Measurements from ENCODE around the gene PROZ. TPM values are rescaled to one million over a fixed set of nuclear protein-coding genes. Genes with fewer than 3 reads are reported as not detected.

Gene PROZ
- total and polyA plus RNA-seq, 2 donors (not counting 1 experiment from before 2014, with no cell fraction given), result not detected

GRCh38 chr13:113121928-113122471, 36.4 kb upstream of the PROZ start:
- POLR2A ChIA-PET, result no interaction called here
- no peaks in the 10 kb centered on the region for H3K9me3 Mint-ChIP-seq (ENCODE audit: insufficient read depth)

More at GRCh38 chr13:113121928-113122471, 36.4 kb upstream of the PROZ start:
- TF ChIP-seq CTCF (IDR thresholded peaks at IDR 0.05) (no peak), EZH2 (IDR thresholded peaks at IDR 0.05; ENCODE audit: borderline replicate concordance, insufficient read depth, low read depth, low read length, poor library complexity, severe bottlenecking) (no peak)
- CTCF ChIA-PET, result no interaction called here
- no peak for ATAC-seq (ENCODE audit: low read depth)
- H2AFZ ChIP-seq (ENCODE audit: insufficient read depth, low read depth, low read length, poor library complexity, severe bottlenecking), result no peak overlapping the region
- no peaks in the 10 kb centered on the region for H3K4me1 Mint-ChIP-seq
- H3K4me3 ChIP-seq (ENCODE audit: control extremely low read depth in 1 of 5, extremely low read depth in 1 of 5, insufficient read depth in 1 of 5, low read depth in 2 of 5, low read length in 4 of 5), result no peak overlapping the region
- H3K27ac ChIP-seq (ENCODE audit: low read length in 2 of 2), result no peak overlapping the region
- H3K27me3 Mint-ChIP-seq, result peaks cover 12% of the 10 kb centered on the region
- intact Hi-C loops (cut with micrococcal nuclease), result no loop called here
- no peaks in the 10 kb centered on the region for H3K79me2 ChIP-seq (ENCODE audit: control insufficient read depth, insufficient read depth, low read length)
- no peaks in the 10 kb centered on the region for H3K36me3 ChIP-seq (replicated peaks in 1 of 2; ENCODE audit: control extremely low read depth in 1 of 2, control insufficient read depth in 1 of 2, extremely low read depth in 1 of 2, insufficient read depth in 2 of 2, low read length in 1 of 2)
- H3K27me3 ChIP-seq (replicated peaks in 1 of 4; ENCODE audit: control extremely low read depth in 1 of 4, control insufficient read depth in 3 of 4, insufficient read depth in 4 of 4, low read length in 3 of 4), result no peaks in the 10 kb centered on the region
- no peaks in the 10 kb centered on the region for H3K9me3 ChIP-seq (ENCODE audit: control extremely low read depth in 1 of 3, control insufficient read depth in 2 of 3, insufficient read depth in 1 of 3, low read length in 2 of 3)
- H3K27ac Mint-ChIP-seq, result no peak overlapping the region
- DNase-seq, result no peak
- no peak overlapping the region for H3K4me3 Mint-ChIP-seq
- H3K4me1 ChIP-seq (ENCODE audit: control insufficient read depth in 2 of 2, insufficient read depth in 2 of 2, low read length in 2 of 2), result no peaks in the 10 kb centered on the region
- no peaks in the 10 kb centered on the region for H4K20me1 ChIP-seq (ENCODE audit: control insufficient read depth, insufficient read depth, low read length, poor library complexity, severe bottlenecking)
- no peak overlapping the region for H3K9ac ChIP-seq (ENCODE audit: low read length)
- no peak overlapping the region for H3K4me2 ChIP-seq (replicated peaks; ENCODE audit: low read depth, low read length, poor library complexity, severe bottlenecking)
- 89% methylated on average over 14 of the region's 16 CpGs for WGBS (ENCODE audit: insufficient coverage)
